Ascending aorta (tissue), 2 donors: ENCODE data around the gene IFNL1. TPM values are rescaled to one million over a fixed set of nuclear protein-coding genes. Genes with fewer than 3 reads are reported as not detected.

Experiments used
- DNase-seq, 2 donors: peaks; one replicate each; pipeline ENCODE4 v3.0.0-alpha.2; 2019; ENCODE audit warnings: low spot score in 2 of 2
- H3K27ac ChIP-seq, 2 donors: fragments of 200-600 bp; sonication (generic); one replicate each; pipeline ENCODE4 v1.5.1; 2016 to 2017; ENCODE audit warnings: mild to moderate bottlenecking in 1 of 2
- H3K27me3 ChIP-seq: fragments of 200-600 bp; sonication (generic); one replicate; pipeline ENCODE4 v1.5.1; 2017
- H3K36me3 ChIP-seq, 2 donors: fragments of 200-600 bp; sonication (generic); one replicate each; pipeline ENCODE4 v1.5.1; 2016
- H3K4me1 ChIP-seq, 2 donors: fragments of 200-600 bp; sonication (generic); one replicate each; pipeline ENCODE4 v1.5.1; 2016 to 2017; ENCODE audit warnings: mild to moderate bottlenecking in 1 of 2
- H3K4me3 ChIP-seq, 2 donors: fragments of 200-600 bp; sonication (generic); one replicate each; pipeline ENCODE4 v1.5.1; 2016 to 2017; ENCODE audit warnings: mild to moderate bottlenecking in 1 of 2
- H3K9me3 ChIP-seq, 2 donors: fragments of 200-600 bp; sonication (generic); one replicate each; pipeline ENCODE4 v1.5.1; 2016
- intact Hi-C: fragments of 100-400 bp; cut with DNase I; formaldehyde crosslinking; loops from one replicate; pipeline ENCODE4 v1.15.1; 2023
- total RNA-seq: library from RNA; depleted of rRNA; stranded (reverse); fragments of >200 nt; gene quantifications from one replicate; pipeline ENCODE4 v1.1.0, GENCODE V29; 2016
- TF ChIP-seq, protein P1 (sequence below), 3 experiments: fragments of 200-600 bp in 2 of 3; fragments of 450-650 bp in 1 of 3; sonication (generic) in 2 of 3; IDR thresholded peaks; one replicate each; pipeline ENCODE4 v1.5.1; 2016 to 2019; ENCODE audit warnings: antibody characterized with exemption in 3 of 3, mild to moderate bottlenecking in 1 of 3, moderate library complexity in 1 of 3

Gene IFNL1
- total RNA-seq, 1 donor from 2014 or later, result not detected

DNA sequence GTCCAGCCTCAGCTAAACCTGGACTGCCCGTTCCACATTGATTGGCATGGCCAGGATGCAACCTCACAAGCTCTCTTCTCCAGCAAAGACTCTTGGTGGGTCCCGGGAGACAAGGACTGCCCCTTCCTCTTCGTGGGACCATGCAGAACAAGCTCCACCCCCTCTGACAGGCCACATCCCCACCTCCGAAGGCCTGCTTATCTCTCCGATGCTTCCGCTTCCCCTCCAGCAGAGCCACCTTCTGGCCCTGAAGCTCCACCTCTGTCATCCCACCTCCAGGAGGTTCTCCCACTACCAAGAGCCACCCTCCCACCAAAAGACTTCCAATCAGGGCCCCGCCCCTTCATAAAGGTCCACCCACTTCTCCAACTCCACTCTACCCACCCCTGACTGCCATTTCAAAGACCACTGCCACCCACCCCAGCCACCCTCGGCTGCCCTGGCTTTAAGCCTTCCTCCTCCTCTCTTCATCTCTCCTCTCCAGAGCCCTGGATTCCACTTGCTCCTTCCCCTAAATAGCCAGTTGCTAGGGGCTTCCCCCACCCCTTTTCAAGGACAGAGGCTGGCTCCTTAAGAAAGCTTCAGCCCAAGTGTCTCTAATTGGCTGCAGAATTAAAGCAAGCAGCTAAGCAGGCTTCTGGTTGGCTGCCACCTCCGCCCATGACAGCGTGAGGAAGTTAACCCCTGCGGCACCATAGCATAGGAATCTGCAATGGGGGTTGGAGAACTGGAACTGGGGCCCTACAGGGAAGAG is 14.5 kb downstream of the IFNL1 start:
- peaks cover 0 to 4% of the 10 kb centered on the region in 2 donors for H3K36me3 ChIP-seq
- H3K4me3 ChIP-seq, result no peak overlapping the region
- no peak overlapping the region for H3K27ac ChIP-seq
- peaks cover 7% of the 10 kb centered on the region for H3K27me3 ChIP-seq
- DNase-seq, result no peak
- no peaks in the 10 kb centered on the region for H3K4me1 ChIP-seq
- intact Hi-C loops, result no loop called here
- TF ChIP-seq, protein P1, sequence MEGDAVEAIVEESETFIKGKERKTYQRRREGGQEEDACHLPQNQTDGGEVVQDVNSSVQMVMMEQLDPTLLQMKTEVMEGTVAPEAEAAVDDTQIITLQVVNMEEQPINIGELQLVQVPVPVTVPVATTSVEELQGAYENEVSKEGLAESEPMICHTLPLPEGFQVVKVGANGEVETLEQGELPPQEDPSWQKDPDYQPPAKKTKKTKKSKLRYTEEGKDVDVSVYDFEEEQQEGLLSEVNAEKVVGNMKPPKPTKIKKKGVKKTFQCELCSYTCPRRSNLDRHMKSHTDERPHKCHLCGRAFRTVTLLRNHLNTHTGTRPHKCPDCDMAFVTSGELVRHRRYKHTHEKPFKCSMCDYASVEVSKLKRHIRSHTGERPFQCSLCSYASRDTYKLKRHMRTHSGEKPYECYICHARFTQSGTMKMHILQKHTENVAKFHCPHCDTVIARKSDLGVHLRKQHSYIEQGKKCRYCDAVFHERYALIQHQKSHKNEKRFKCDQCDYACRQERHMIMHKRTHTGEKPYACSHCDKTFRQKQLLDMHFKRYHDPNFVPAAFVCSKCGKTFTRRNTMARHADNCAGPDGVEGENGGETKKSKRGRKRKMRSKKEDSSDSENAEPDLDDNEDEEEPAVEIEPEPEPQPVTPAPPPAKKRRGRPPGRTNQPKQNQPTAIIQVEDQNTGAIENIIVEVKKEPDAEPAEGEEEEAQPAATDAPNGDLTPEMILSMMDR (IDR thresholded peaks at IDR 0.05), result no peak
- H3K9me3 ChIP-seq, result no peaks in the 10 kb centered on the region

DNA sequence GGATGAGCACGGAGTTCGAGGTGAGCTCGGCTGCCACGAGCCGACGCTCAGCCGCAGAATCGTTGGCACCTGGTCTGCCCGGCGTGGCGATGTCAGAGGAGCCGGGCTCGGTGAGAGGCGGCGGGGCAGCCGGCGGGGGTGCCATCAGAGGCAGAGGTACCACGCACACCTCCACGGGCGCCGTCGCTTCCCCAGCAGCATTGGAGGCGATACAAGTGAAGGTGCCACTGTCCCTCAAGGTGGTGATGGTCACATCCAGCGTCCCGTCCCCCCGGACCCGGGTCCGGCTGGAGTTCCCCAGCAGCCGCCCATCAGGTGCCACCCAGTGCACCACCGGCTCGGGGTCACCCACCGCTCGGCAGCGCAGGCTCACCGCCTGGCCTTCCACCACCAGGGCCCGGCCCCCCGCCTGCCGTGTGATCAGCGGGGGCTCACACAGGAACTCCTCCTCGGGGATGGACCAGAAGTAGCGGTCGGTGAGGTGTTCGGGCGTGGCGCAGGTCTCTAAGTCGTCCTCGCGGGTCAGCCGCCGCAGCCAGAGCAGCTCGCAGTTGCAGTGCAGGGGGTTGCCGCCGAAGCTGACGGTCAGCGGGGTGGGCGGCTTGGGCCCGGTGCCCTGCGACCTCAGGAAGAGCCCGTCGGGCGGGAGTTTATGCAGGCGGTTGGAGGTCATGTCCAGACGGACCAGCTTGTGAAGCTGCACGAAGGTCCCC is 18.0 kb downstream of the IFNL1 start:
- intact Hi-C loops, result no loop called here
- no peak overlapping the region for H3K27ac ChIP-seq
- peaks cover 0 to 4% of the 10 kb centered on the region in 2 donors for H3K36me3 ChIP-seq
- no peaks in the 10 kb centered on the region for H3K9me3 ChIP-seq
- no peaks in the 10 kb centered on the region for H3K4me1 ChIP-seq
- no peaks in the 10 kb centered on the region for H3K27me3 ChIP-seq
- TF ChIP-seq, protein P1 (IDR thresholded peaks at IDR 0.05), result no peak
- H3K4me3 ChIP-seq, result no peak overlapping the region
- DNase-seq, result no peak

DNA sequence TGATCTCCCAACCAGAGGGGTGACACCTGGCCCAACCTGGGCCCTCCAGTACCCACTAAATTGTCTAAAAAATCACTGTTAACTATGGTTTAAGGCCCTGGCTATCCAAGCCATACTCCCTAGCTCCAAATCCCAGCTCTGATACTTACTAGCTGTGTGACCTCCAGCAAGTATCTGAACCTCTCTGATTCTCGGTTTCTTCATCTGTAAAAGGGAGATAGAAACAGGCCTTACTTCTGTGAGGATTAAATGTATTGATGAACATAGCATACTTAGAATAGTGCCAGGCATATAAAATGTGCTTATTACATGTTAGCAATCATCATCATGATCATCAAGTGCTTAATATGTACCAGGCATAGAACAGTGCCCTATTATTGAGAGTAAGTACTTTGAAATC is 19.7 kb downstream of the IFNL1 start:
- H3K4me1 ChIP-seq, result peaks cover 4% of the 10 kb centered on the region in 2 donors
- H3K27ac ChIP-seq, result no peak overlapping the region
- H3K4me3 ChIP-seq, result no peak overlapping the region
- TF ChIP-seq, protein P1 (IDR thresholded peaks at IDR 0.05), result no peak
- H3K36me3 ChIP-seq, result peaks cover 0 to 4% of the 10 kb centered on the region in 2 donors
- intact Hi-C loops, result no loop called here
- H3K27me3 ChIP-seq, result no peaks in the 10 kb centered on the region
- no peak for DNase-seq
- H3K9me3 ChIP-seq, result no peaks in the 10 kb centered on the region

DNA sequence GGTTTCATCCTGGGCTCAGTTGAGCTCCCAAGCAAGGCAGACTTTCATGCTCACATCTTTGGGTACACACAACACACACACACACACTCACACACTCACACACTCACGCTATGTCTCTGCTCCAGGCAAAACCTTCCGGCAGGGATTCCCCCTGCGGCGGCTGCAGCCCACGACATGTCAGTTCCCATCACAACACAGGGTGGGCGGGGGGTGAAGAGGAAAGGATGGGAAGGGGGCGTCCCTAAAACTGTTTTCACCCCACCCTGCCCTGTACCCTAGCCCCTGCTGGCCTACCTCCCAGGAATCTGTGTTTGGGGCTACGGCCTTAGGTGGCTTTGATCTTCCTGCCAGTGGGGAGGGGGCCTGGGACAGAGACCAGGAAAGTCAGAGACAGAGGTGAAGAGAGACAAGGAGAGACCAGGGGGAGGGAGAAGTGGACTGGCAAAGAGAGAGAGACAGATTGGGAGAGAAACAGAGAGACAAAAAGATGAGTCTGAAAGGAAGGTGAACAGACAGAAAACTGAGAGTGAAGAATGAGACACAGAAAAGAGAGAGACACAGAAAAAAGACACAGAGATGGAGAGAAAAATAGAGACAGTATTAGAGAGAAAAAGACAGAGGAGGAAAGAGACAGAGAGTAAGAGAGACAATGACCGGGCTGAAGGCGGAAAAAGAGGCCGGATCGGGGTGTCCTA is 20.6 kb downstream of the IFNL1 start:
- no peak for DNase-seq
- H3K27me3 ChIP-seq, result no peaks in the 10 kb centered on the region
- TF ChIP-seq, protein P1 (IDR thresholded peaks at IDR 0.05), result no peak
- H3K27ac ChIP-seq, result no peak overlapping the region
- peaks cover 0 to 4% of the 10 kb centered on the region in 2 donors for H3K36me3 ChIP-seq
- peaks cover 4% of the 10 kb centered on the region in 2 donors for H3K4me1 ChIP-seq
- no peak overlapping the region for H3K4me3 ChIP-seq
- intact Hi-C loops, result no loop called here
- no peaks in the 10 kb centered on the region for H3K9me3 ChIP-seq

DNA sequence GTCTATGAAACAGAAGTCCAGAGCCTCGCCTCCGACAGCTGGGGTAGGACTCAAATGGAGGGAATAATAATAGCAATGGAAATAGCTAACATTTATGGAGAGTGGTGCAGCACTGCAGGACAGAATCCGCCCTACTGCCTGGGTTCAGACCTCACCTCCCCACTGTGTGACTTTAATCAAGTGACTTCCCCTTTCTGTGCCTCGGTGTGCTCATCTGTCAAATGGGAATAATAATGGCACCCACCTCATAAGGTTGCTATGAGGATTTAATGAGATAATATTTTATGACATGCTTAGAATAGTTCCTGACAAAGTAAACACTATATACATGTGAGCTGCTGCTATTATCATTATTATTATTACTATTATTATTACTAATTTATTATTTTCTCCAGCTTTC is 21.3 kb downstream of the IFNL1 start:
- no peak for DNase-seq
- Histone ChIP-seq H3K9me3 (no peaks in the 10 kb centered on the region), H3K4me1 (peaks cover 4% of the 10 kb centered on the region in 2 donors), H3K36me3 (peaks cover 0 to 4% of the 10 kb centered on the region in 2 donors), H3K4me3 (no peak overlapping the region), H3K27me3 (no peaks in the 10 kb centered on the region), H3K27ac (no peak overlapping the region)
- intact Hi-C loops, result no loop called here
- TF ChIP-seq, protein P1 (IDR thresholded peaks at IDR 0.05), result no peak
